Stimulated activated CD8-positive, alpha-beta memory T cell treated with anti-CD3 and anti-CD28 coated beads, Interleukin-12 subunit alpha, Interleukin-12 subunit beta, amount 100 ng/mL, for 4 hours (primary cell): Measurements from ENCODE around the gene RBM15.
A peak's percentile ranks its signal among the peaks of the same experiment; 100 is the strongest.

Experiments
- DNase-seq: peaks from one replicate; pipeline ENCODE4 v3.0.0-alpha.2; 2020; ENCODE audit warnings: low read depth

RBM15 gene

DNA sequence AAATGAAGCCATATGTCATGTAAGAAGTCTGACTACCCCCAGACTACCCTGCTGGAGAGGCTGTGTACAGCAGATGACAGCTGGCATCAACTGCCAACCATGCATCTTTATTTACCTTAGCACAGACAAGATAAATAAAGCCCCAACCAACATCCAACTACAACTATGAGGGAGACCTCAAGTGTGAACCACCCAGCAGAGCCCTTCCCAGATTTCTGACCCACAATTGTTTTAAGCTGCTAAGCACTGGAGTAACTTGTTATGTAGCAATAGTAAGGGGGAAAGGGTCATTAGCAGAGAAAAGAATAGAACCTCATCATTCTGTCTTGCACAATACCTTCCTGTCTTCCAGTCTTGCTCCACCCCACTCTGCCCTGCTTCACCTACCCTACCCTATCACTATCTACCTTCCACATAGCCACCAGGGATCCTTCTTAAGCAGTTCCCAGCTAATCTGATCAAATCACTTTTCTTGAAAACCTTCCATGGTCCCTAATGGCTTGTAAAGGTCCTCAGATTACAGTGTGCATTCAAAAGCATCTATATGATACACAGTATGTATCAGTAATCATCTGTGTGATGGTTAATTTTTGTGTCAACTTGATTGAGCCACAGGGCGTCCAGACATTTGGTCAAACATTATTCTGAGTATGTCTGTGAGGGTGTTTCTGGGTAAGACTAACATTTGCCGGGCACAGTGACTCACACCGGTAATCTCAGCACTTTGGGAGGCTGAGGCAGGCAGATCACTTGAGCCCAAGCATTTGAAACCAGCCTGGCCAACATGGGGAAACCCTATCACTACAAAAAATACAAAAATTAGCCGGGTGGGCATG, 19.6 kb upstream of the RBM15 start:
- no peak for DNase-seq

DNA sequence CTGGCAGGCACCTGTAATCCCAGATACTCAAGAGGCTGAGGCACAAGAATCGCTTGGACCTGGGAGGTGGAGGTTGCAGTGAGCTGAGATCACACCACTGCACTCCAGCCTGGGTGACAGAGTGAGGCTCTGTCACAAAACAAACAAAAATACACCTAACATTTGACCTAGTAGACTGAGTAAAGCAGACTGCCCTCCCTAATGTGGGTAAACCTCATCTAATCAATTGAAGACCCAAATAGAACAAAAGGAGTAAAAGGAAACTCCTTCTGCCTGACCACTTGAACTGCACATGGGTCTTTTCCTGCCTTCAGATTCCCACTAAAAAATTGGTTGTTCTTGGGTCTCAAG, 19.0 kb upstream of the RBM15 start:
- no peak for DNase-seq

DNA sequence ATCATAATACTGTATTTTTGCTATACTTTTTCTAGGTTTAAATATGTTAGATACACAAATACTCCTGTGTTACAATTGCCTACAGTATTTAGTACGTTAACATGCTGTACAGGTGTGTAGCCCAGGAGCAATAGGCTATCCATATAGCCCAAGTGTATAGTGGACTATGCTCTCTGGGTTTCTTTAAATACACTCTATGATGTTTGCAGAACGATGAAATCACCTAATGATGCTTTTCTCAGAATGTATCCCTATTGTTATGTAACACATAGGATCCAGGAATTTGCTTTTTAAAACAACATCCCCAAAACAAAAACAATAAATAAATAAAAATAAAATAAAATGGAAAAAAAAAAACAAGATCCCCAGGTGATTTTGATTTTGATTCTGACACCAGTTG, 18.1 kb upstream of the RBM15 start:
- DNase-seq = no peak

DNA sequence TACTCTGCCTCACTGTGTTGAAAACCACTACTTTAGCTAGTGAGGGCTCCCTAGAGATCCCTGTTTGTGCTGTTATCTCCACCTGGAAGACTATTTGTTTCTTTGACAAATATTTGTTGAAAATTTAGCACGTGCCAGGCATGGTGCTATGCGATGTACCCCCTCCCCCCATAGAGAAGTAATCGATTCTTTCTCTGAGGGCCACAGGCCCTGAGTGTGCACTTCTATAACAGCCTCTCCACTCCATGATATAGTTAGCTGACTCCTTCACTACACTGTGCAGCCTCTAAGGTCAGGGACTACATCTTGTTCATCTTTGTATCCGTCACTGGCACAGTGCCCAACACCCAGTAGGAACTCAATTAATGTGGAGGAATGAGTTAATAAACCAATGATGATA, 17.3 kb upstream of the RBM15 start:
- DNase-seq = no peak

DNA sequence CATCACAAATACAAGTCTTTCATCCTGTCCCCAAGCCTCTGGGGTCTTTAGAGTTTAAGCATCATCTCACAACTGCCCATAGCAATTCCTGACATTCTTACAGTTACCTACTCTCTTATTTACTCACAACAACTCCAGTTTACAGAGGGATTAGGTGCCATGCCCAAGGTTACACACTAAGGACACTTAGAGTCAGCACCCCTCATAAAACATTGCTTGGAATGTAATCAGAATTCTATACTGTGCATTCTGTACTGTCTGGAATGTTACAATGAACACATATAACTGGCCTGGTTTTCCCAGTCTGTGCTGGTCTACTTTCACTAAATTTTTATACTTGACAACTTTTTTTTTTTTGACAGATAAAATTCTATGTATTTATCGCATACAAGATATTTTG, 14.5 kb upstream of the RBM15 start:
- DNase-seq = no peak

DNA sequence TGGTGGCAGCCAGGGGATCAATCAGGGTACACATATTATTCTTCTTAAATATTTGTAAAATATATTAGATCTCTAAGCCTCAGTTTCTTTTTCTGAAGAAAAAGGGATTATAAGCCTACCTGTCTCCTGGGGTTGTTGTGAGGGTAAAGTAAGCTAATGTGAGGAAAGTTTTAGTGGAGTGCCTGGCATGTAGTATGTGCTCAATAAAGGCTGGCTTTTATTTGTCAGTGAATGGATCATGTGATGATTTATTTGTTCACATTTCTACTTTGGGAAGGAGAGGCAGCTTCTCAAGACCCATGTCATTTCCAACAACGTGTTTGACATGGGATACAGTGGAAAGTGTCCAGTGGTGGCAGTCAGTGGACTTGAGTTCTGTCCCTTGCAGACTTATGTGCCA, 12.4 kb upstream of the RBM15 start:
- DNase-seq = no peak

DNA sequence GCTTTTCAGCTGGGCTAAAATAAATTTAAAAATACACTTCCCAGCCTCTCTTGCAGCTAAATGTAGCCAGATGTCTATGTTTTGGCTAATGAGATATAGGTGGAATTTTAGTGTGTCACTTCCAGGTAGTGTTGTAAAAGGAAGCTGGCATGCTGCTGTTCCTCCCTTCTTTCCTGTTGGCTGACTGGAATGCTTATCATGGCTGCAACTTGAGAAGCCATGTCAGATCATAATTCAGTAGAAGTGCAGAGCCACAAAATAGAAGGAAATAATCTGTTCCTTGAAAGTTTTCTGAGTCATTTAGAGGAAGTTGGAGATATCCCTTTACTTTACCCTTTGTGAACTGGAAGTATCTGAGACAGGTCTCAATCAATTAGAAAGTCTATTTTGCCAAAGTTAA, 10.9 kb upstream of the RBM15 start:
- no peak for DNase-seq

DNA sequence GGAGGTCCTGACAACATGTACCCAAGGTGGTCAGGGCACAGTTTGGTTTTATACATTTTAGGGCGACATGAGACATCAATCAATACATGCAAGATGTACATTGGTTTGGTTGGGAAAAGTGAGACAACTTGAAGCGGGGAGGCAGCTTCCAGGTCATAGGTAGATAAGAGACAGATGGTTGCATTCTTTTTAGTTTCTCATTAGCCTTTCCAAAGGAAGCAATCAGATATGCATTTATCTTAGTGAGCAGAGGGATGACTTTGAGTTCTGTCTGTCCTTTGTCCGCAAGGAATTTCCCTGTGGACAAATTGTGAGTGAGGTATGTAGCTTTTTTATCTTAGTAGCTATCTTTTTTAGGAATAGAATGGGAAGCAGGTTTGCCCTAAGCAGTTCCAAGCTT, 10.5 kb upstream of the RBM15 start:
- DNase-seq = no peak

DNA sequence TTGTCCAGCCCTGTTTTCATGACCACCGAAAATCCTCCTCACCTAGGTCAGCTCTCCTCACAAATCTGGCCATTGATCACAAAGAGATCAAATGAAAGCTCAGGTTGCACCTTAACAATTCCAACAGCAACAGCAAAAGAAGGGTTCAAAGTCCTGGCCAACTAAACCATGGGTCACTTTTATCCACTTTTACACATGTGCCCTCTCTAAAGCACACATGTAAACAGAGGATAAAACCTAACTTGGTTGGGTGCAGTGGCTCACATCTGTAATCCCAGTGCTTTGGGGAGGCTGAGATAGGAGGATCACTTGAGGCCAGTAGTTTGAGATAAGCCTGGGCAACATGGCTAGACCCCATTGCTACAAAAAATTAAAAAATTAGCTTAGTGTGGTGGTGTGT, 3.9 kb upstream of the RBM15 start:
- DNase-seq = no peak

DNA sequence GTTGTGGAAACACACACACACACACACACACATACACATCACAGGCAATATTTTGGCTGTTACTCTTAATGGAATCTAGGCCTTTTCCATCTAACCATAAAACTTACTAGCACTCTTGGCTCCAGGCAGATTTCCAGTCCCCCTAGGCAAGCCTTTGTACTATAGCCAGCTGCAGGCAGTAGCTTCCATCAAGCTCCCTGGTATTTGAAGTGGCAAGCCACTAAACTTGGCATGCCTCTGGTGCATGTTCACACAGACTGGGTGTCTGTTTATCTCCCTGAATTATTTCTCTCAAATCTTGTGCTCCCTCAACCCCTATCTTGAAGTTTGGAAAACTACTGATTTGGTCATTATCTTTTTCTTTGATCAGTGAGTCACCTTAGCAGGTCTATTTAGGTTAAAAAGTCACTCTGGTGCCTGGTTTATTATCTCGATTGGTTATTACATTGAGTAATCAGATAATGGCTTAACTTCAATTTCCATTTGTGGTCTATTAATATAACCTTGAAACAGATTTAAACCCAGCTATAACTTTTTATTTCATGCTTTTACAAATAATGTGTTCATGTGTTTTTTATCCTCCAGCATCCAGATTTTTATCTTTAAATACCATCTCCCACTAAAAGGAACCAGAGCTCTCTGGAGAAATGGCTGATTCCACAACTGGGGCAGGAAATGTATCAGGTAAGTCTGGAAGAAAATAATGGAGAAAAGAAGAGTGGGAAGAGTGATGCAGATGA, 2.7 kb upstream of the RBM15 start:
- no peak for DNase-seq

DNA sequence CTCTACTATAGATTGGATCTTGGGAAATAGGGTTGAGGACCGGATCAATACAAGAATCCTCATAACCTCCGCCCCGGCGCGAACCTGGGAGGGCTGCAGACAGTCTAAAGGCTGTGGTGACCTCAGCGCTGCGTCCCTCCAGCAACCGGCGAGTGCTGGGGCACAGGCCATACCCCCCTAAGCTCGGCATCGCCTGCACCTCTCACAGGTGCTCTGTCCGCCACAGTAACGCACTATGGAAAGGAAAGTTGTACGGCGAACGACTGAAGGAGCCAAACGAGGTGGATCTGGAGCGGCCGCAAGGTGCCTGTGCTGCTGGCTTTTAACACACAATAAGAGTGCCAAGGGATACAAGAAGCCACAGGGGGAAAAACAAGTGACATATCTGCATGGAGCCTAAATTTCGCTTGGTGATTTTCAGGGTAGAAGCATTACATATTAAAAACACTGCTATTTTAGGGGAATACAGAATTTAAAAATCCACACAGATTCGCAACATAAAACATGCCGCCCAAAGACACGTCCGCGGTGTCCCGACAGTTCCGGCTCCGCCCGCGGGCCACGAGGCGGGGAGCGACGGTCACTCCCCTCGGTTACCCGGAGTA, 1.4 kb upstream of the RBM15 start:
- DNase-seq = peak; percentile 17

DNA sequence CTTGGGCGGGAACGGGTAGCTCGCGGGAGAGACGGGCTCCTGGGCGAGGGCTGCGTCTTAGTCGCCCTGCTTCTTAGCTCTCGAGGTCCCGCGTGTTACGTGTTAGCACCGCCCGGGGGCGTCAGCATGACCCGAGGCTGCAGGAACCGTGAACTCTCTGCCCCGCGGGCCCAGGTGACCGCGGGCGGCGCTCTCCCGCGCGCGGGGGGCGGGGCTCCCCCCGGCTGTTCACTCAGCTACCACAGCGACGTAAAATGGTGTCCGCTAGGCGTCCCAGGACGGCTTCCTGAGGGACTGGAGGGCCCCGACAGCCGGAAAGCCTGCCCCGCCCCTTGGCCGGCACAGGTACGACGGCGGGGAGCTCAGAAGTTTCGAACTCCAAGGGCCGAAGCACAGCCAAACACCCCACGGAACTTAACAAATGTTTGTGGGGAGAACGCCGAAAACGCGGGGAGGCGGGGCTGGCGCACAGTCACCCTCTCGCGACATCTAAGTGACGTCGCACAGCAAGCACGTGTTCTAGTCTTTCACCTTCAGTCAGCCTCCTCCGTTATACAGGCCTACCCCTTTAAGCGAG, 780 bp upstream of the RBM15 start:
- peak; percentile 89 for DNase-seq

DNA sequence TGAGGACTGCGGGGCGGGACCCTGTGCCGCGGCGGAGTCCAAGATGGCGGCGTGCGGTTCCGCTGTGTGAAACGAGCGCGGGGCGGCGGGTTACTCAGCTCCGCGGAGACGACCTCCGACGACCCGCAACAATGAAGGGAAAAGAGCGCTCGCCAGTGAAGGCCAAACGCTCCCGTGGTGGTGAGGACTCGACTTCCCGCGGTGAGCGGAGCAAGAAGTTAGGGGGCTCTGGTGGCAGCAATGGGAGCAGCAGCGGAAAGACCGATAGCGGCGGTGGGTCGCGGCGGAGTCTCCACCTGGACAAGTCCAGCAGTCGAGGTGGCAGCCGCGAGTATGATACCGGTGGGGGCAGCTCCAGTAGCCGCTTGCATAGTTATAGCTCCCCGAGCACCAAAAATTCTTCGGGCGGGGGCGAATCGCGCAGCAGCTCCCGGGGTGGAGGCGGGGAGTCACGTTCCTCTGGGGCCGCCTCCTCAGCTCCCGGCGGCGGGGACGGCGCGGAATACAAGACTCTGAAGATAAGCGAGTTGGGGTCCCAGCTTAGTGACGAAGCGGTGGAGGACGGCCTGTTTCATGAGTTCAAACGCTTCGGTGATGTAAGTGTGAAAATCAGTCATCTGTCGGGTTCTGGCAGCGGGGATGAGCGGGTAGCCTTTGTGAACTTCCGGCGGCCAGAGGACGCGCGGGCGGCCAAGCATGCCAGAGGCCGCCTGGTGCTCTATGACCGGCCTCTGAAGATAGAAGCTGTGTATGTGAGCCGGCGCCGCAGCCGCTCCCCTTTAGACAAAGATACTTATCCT, 430 bp downstream of the RBM15 start:
- DNase-seq = peak; percentile 30

DNA sequence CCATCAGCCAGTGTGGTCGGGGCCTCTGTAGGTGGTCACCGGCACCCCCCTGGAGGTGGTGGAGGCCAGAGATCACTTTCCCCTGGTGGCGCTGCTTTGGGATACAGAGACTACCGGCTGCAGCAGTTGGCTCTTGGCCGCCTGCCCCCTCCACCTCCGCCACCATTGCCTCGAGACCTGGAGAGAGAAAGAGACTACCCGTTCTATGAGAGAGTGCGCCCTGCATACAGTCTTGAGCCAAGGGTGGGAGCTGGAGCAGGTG, 961 bp downstream of the RBM15 start:
- no peak for DNase-seq

DNA sequence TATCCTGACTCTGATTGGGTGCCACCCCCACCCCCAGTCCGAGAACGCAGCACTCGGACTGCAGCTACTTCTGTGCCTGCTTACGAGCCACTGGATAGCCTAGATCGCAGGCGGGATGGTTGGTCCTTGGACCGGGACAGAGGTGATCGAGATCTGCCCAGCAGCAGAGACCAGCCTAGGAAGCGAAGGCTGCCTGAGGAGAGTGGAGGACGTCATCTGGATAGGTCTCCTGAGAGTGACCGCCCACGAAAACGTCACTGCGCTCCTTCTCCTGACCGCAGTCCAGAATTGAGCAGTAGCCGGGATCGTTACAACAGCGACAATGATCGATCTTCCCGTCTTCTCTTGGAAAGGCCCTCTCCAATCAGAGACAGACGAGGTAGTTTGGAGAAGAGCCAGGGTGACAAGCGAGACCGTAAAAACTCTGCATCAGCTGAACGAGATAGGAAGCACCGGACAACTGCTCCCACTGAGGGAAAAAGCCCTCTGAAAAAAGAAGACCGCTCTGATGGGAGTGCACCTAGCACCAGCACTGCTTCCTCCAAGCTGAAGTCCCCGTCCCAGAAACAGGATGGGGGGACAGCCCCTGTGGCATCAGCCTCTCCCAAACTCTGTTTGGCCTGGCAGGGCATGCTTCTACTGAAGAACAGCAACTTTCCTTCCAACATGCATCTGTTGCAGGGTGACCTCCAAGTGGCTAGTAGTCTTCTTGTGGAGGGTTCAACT, 2.1 kb downstream of the RBM15 start:
- DNase-seq = no peak

DNA sequence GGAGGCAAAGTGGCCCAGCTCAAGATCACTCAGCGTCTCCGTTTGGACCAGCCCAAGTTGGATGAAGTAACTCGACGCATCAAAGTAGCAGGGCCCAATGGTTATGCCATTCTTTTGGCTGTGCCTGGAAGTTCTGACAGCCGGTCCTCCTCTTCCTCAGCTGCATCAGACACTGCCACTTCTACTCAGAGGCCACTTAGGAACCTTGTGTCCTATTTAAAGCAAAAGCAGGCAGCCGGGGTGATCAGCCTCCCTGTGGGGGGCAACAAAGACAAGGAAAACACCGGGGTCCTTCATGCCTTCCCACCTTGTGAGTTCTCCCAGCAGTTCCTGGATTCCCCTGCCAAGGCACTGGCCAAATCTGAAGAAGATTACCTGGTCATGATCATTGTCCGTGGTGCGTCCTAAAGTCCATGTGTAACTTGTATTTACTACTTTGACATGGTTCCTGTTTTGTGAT, 2.7 kb downstream of the RBM15 start:
- DNase-seq = no peak

DNA sequence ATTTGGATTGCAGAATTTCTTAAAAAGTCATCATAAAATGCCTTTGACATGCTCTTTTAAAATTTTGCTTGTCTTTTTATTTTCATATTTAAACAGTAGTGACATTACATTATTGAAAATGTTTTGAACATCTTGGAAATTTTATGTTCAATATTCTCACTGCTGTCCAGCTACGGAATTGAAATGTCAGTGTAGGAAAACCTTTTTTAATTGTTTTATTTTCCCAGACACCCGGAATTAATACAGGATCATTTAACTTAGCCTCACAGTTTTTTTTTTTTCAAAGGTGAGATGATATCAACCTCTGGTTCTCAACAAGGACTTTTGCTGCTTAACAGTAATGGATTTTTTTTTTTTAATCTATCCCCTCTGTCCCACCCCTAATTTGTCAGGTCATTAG, 4.1 kb downstream of the RBM15 start:
- no peak for DNase-seq

DNA sequence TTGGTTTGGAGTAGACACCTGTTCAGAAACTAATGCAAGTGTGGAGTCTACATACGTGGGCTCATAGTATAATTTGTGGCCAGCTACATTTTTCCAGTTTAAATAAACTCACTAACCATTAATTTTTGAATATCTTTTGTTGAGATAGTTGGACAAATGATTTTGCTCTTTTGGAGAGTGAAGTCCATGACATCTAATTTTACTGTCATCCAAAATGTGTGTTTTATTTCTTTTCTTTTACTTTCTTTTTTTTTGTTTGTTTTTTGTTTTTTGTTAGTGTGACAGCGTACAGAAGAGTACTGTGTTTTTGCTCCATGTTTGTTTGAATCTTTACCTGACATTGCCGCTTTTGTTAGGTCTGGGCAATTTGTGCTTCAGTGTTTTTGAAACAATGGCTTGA, 5.0 kb downstream of the RBM15 start:
- DNase-seq = no peak

DNA sequence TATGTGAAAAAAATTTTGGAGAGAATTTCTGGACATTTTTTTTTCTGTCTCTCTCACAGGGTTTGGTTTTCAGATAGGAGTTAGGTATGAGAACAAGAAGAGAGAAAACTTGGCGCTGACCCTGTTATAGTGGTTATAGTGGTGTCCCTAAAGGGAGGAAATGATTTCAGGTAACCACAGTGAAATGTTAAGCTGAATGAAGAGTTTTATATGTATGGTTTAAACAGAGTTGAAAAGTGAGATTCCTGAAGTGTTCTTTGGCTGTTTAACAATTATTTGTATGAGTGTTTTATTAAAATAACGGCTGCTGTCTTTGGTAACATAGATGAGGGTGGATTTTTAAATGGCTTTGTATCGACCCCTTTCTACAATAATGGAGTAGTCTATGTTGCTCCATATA, 6.3 kb downstream of the RBM15 start:
- DNase-seq = no peak

DNA sequence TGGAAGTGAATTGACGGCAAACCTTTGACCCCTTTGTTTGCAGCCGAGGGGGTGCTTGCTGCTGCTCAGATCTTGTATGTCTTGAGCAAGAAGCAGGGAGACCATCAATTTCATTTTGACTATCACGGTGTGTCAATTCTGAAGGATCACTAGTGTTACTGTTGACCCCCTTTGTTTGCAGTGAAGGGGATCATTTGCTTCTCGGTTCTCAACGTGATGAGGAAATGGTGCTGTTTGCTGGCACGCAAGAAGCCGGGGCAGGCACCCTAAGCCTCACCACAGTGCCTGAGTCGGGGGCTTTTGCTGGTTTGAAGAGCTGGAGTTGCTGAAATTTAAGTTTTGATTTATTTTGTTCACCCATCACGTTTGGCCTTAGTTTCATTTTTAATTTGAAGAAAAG, 7.5 kb downstream of the RBM15 start:
- no peak for DNase-seq

DNA sequence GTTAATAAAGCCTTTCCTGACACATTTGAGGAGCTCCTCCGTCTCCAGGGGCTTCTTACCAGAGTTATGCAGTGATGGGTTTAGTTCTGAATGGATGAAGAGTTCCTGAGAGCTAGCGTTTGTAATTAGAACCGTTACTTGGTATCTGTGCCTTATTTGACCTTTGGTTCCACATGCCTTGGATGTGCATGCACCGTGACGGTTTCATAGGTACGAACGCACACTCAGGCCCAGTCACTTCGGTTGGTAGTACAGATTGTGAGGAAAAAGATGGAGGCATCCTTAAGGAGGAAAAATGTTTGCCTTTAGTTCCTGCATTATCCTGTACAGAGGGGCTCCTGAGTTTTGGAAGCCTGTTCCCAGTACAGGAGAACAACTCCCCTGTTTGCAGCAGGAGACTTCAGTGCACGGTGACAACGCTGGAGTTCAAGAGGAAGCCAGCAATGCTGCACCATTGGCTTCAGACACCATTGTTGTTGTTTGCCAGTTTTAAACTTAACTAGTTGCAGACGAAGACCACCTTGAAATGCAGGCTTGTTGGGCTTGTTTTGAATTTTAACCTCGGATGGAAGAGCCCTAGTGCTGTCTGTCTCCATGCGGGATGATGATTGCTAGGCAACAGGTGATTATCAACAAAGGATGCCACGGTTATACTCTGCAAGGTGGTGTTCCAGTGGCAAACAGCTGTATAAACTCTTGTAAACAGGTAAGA, 8.2 kb downstream of the RBM15 start:
- no peak for DNase-seq
